ENCODE data around the gene ZNF3.

DNA sequence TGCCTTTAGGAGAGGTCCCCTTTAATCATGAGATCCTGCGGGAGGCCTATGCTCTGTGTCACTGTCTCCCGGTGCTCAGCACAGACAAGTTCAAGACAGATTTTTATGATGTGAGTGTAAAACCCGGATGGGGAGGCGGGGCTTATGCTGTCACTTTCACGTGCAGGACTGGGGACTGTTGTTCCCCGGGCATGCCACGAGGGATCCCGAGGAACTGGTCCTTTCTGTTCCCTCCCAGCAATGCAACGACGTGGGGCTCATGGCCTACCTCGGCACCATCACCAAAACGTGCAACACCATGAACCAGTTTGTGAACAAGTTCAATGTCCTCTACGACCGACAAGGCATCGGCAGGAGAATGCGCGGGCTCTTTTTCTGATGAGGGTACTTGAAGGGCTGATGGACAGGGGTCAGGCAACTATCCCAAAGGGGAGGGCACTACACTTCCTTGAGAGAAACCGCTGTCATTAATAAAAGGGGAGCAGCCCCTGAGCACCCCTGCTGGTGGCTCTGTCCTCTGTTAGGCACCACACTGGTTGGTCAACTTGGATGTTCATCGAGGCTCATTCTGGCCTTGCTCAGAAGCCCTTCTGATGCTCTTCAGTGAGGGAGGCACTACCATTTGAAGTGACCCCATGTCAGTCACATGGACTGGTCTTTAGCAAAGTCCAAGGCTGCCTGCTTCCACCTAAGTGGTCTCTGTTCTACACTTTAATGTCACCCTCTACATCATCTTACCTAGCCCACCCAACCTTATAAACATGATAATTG lies 10.1 kb upstream of the ZNF3 start:
- TF ChIP-seq, protein P1, sequence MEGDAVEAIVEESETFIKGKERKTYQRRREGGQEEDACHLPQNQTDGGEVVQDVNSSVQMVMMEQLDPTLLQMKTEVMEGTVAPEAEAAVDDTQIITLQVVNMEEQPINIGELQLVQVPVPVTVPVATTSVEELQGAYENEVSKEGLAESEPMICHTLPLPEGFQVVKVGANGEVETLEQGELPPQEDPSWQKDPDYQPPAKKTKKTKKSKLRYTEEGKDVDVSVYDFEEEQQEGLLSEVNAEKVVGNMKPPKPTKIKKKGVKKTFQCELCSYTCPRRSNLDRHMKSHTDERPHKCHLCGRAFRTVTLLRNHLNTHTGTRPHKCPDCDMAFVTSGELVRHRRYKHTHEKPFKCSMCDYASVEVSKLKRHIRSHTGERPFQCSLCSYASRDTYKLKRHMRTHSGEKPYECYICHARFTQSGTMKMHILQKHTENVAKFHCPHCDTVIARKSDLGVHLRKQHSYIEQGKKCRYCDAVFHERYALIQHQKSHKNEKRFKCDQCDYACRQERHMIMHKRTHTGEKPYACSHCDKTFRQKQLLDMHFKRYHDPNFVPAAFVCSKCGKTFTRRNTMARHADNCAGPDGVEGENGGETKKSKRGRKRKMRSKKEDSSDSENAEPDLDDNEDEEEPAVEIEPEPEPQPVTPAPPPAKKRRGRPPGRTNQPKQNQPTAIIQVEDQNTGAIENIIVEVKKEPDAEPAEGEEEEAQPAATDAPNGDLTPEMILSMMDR (IDR thresholded peaks at IDR 0.05), result no peak
- TF ChIP-seq EZH2 (IDR thresholded peaks at IDR 0.05), result no peak
- TF ChIP-seq EZH2phosphoT487 (IDR thresholded peaks at IDR 0.05), result no peak
